ENCODE results near the gene TRIM9. TPM values are rescaled to one million over a fixed set of nuclear protein-coding genes. Genes with fewer than 3 reads are reported as not detected.

Gene TRIM9
- 0.02 and 0.06 TPM in 2 replicates for polyA plus RNA-seq (2011; rRNA removed)
- not detected in 2 replicates for polyA minus RNA-seq (2011; rRNA and poly(A)+ RNA removed)

- peak; percentile 81 for DNase-seq (ENCODE audit: low read depth, low spot score)
- ChIA-PET POLR2A (interaction anchor here (0.6 kb wide), 1 partner anchor 248 kb away, joined by 9 read pairs; no protein-coding TSS in a partner anchor), CTCF (no interaction called here)
- no peak for TF ChIP-seq CTCF (IDR thresholded peaks at IDR 0.05; ENCODE audit: low read depth, low read length)
- no peak within 1 kb of the TSS for H3K27ac ChIP-seq (ENCODE audit: low read depth, low read length)
- peaks cover 34% of the 10 kb centered on the region for H3K27me3 ChIP-seq (ENCODE audit: control insufficient read depth, insufficient read depth, low read length)
- peak within 1 kb of the TSS; percentile 62 for H3K4me3 ChIP-seq (ENCODE audit: low read depth, low read length)
- H3K9me3 ChIP-seq (ENCODE audit: control insufficient read depth, insufficient read depth, low read length) = peaks cover 7% of the 10 kb centered on the region; the same call in 1 of the 2 replicates
Observed at GRCh38 chr14:51094901-51095853, at the start of gene TRIM9. Gene TRIM9 (minus strand): TSS chr14:51095105. CDS start chr14:51094939, 166 bp downstream.

GRCh38 chr14:51140856-51141255 is 46.0 kb upstream of the TRIM9 start:
- no peak for DNase-seq (ENCODE audit: low read depth, low spot score)
- H3K27me3 ChIP-seq (ENCODE audit: control insufficient read depth, insufficient read depth, low read length) = peaks cover 5% of the 10 kb centered on the region
- H3K9me3 ChIP-seq (ENCODE audit: control insufficient read depth, insufficient read depth, low read length) = no peaks in the 10 kb centered on the region
- no peak for TF ChIP-seq CTCF (IDR thresholded peaks at IDR 0.05; ENCODE audit: low read depth, low read length)
- H3K4me3 ChIP-seq (ENCODE audit: low read depth, low read length) = no peak overlapping the region
- no peak overlapping the region for H3K27ac ChIP-seq (ENCODE audit: low read depth, low read length)
- ChIA-PET POLR2A (no interaction called here), CTCF (no interaction called here)

- no peak overlapping the region for H3K4me3 ChIP-seq (ENCODE audit: low read depth, low read length)
- no peak for DNase-seq (ENCODE audit: low read depth, low spot score)
Observed at GRCh38 chr14:51140338-51140737, 45.4 kb upstream of the TRIM9 start.

GRCh38 chr14:51139121-51139681 is 44.3 kb upstream of the TRIM9 start:
- POLR2A ChIA-PET = no interaction called here
- no peak overlapping the region for H3K27ac ChIP-seq (ENCODE audit: low read depth, low read length)
- TF ChIP-seq CTCF (IDR thresholded peaks at IDR 0.05; ENCODE audit: low read depth, low read length) = no peak
- no peaks in the 10 kb centered on the region for H3K9me3 ChIP-seq (ENCODE audit: control insufficient read depth, insufficient read depth, low read length)
- no peak for DNase-seq (ENCODE audit: low read depth, low spot score)
- CTCF ChIA-PET = no interaction called here
- peaks cover 5% of the 10 kb centered on the region for H3K27me3 ChIP-seq (ENCODE audit: control insufficient read depth, insufficient read depth, low read length)
- H3K4me3 ChIP-seq (ENCODE audit: low read depth, low read length) = no peak overlapping the region

More at GRCh38 chr14:51140338-51140737, 45.4 kb upstream of the TRIM9 start:
- Histone ChIP-seq H3K27me3 (ENCODE audit: control insufficient read depth, insufficient read depth, low read length) (peaks cover 5% of the 10 kb centered on the region), H3K27ac (ENCODE audit: low read depth, low read length) (no peak overlapping the region), H3K9me3 (ENCODE audit: control insufficient read depth, insufficient read depth, low read length) (no peaks in the 10 kb centered on the region)
- ChIA-PET CTCF (no interaction called here), POLR2A (no interaction called here)
- TF ChIP-seq CTCF (IDR thresholded peaks at IDR 0.05; ENCODE audit: low read depth, low read length) = no peak

Measured in AG04450 (cell line).